K562 (cell line): ENCODE measurements around the gene GARNL3. TPM values are rescaled to one million over a fixed set of nuclear protein-coding genes. Genes with fewer than 3 reads are reported as not detected.

Source experiments
- CXXC5 ChIP-seq: fragments of 250-450 bp; sonication (Bioruptor Pico); IDR thresholded peaks from 2 replicates; pipeline ENCODE4 v1.8.0; 2022; ENCODE audit warnings: inconsistent platforms, mild to moderate bottlenecking, moderate library complexity
- ELF4 ChIP-seq: fragments of 450-650 bp; formaldehyde crosslinking; IDR thresholded peaks from 2 replicates; pipeline ENCODE4 v1.4.0; 2022; ENCODE audit warnings: missing genetic modification characterization
- GABPA ChIP-seq: fragments of 200-800 bp; sonication (Bioruptor generic); conservative IDR thresholded peaks from 2 replicates; pipeline ENCODE4 v1.6.1; 2016; ENCODE audit warnings: low read depth, missing genetic modification characterization, missing compliant biosample characterization
- HCFC1 ChIP-seq: IDR thresholded peaks from 2 replicates; pipeline ENCODE4 v1.6.1; 2012; ENCODE audit warnings: low read depth, low read length, improper control_type of control experiment
- HNRNPH1 ChIP-seq: fragments of 200-400 bp; formaldehyde crosslinking; optimal IDR thresholded peaks from 2 replicates; pipeline ENCODE3; 2017; ENCODE audit warnings: low read depth, mild to moderate bottlenecking, low read length, moderate library complexity
- MAFG ChIP-seq: fragments of 450-650 bp; conservative IDR thresholded peaks from 2 replicates; pipeline ENCODE4 v1.6.1; 2016; ENCODE audit warnings: missing genetic modification characterization, missing compliant biosample characterization
- MAFK ChIP-seq: IDR thresholded peaks from 2 replicates; pipeline ENCODE4 v1.6.1; 2011; ENCODE audit warnings: low read length, improper control_type of control experiment
- NFATC3 ChIP-seq: fragments of 450-650 bp; IDR thresholded peaks from 2 replicates; pipeline ENCODE4 v1.6.1; 2017; ENCODE audit warnings: mild to moderate bottlenecking
- NUFIP1 ChIP-seq: fragments of 450-650 bp; IDR thresholded peaks from 2 replicates; pipeline ENCODE4 v1.6.1; 2018; ENCODE audit not compliant: partially characterized antibody
- PCBP2 ChIP-seq: fragments of 200-400 bp; formaldehyde crosslinking; IDR thresholded peaks from 2 replicates; pipeline ENCODE4 v1.6.1; 2018; ENCODE audit warnings: low read length, low read depth, mild to moderate bottlenecking, moderate library complexity; ENCODE audit not compliant: poor library complexity, severe bottlenecking
- PHB2 ChIP-seq: fragments of 450-650 bp; IDR thresholded peaks from 2 replicates; pipeline ENCODE4 v1.6.1; 2017; ENCODE audit warnings: low read depth
- RBBP5 ChIP-seq: fragments of 200-600 bp; sonication (generic); IDR thresholded peaks from 2 replicates; pipeline ENCODE4 v1.6.1; 2012; ENCODE audit warnings: borderline replicate concordance, mild to moderate bottlenecking, low read length, control low read depth, inconsistent platforms; ENCODE audit not compliant: insufficient read depth, poor library complexity, severe bottlenecking
- SMAD1 ChIP-seq: fragments of 150-350 bp; IDR thresholded peaks from 2 replicates; pipeline ENCODE4 v1.6.1; 2014; ENCODE audit warnings: low read length, low read depth; ENCODE audit not compliant: partially characterized antibody
- SRF ChIP-seq, 2 experiments: fragments of 250-450, 450-650 bp in 1 of 2; sonication (Bioruptor Pico) in 1 of 2; sonication (generic) in 1 of 2; formaldehyde crosslinking; IDR thresholded peaks; 2 replicates each; pipeline versions ENCODE4 v1.5.0 to v1.5.1; 2020 to 2022; ENCODE audit warnings: mild to moderate bottlenecking in 1 of 2, missing genetic modification reagents in 1 of 2
- SRSF9 ChIP-seq: fragments of 200-400 bp; formaldehyde crosslinking; IDR thresholded peaks from 2 replicates; pipeline ENCODE4 v1.6.1; 2017; ENCODE audit warnings: low read depth, low read length, borderline replicate concordance
- TAF9B ChIP-seq: fragments of 450-650 bp; IDR thresholded peaks from 2 replicates; pipeline ENCODE4 v1.6.1; 2018; ENCODE audit warnings: mild to moderate bottlenecking; ENCODE audit not compliant: partially characterized antibody
- TBL1XR1 ChIP-seq, 2 experiments: IDR thresholded peaks; 2 replicates each; pipeline ENCODE4 v1.6.1; 2012; ENCODE audit warnings: improper control_type of control experiment in 2 of 2, low read length in 2 of 2, mild to moderate bottlenecking in 1 of 2
- TRIM28 ChIP-seq: fragments of 450-650 bp; IDR thresholded peaks from 2 replicates; pipeline ENCODE4 v1.6.1; 2017
- USF2 ChIP-seq: sonication (generic); formaldehyde crosslinking; IDR thresholded peaks from 2 replicates; pipeline ENCODE4 v1.5.0; 2020; ENCODE audit warnings: missing genetic modification reagents
- ZBTB11 ChIP-seq, 3 experiments: fragments of 200-800 bp in 1 of 3; fragments of 250-450 bp in 1 of 3; fragments of 450-650 bp in 1 of 3; sonication (Bioruptor Pico) in 1 of 3; sonication (Bioruptor generic) in 1 of 3; formaldehyde crosslinking in 1 of 3; IDR thresholded peaks; 2 replicates each; pipeline versions ENCODE4 v1.6.1 to v1.8.0; 2016 to 2022; ENCODE audit warnings: mild to moderate bottlenecking in 2 of 3, missing genetic modification characterization in 2 of 3, missing compliant biosample characterization in 1 of 3, moderate library complexity in 1 of 3
- ZBTB34 ChIP-seq: fragments of 250-450 bp; sonication (Bioruptor Pico); IDR thresholded peaks from 2 replicates; pipeline ENCODE4 v1.8.0; 2021; ENCODE audit warnings: mild to moderate bottlenecking, moderate library complexity
- ZNF165 ChIP-seq: fragments of 250-450 bp; sonication (Bioruptor Pico); IDR thresholded peaks from 2 replicates; pipeline ENCODE4 v1.4.0; 2020; ENCODE audit warnings: borderline replicate concordance
- ZNF316 ChIP-seq: fragments of 450-650 bp; IDR thresholded peaks from 2 replicates; pipeline ENCODE4 v1.6.1; 2016
- ZNF507 ChIP-seq: conservative IDR thresholded peaks from 2 replicates; pipeline ENCODE4 v1.6.1; 2017; ENCODE audit warnings: missing genetic modification characterization, missing compliant biosample characterization
- ZNF696 ChIP-seq: fragments of 250-450 bp; sonication (Bioruptor Pico); conservative IDR thresholded peaks from 2 replicates; pipeline ENCODE4 v1.4.0; 2020; ENCODE audit warnings: mild to moderate bottlenecking, moderate library complexity
- ZNF830 ChIP-seq: fragments of 250-450 bp; sonication (Bioruptor Pico); IDR thresholded peaks from 2 replicates; pipeline ENCODE4 v1.5.0; 2021; ENCODE audit warnings: mild to moderate bottlenecking
- polyA plus RNA-seq, 8 experiments: library from polyadenylated mRNA; depleted of rRNA in 4 of 8; stranded (reverse) in 5 of 8; unstranded in 3 of 8; fragments of >200 nt; fragmentation: Nextera tagmentation in 2 of 8; fragmentation: Illumina TruSeq in 1 of 8; extraction: Ambion mirVana in 2 of 8; extraction: Trizol in 1 of 8; gene quantifications; 2 replicates each; pipeline versions ENCODE4 v1.2.1 to v1.2.3, GENCODE V29; 2011 to 2014; ENCODE audit warnings: inconsistent platforms in 1 of 8, missing spikeins in 1 of 8
- total RNA-seq, 7 experiments: library from RNA; depleted of rRNA in 6 of 7; stranded (reverse); fragments of >200 nt in 6 of 7; fragmentation: Illumina TruSeq in 2 of 7; extraction: Trizol in 2 of 7; gene quantifications; 2 replicates each; pipeline versions ENCODE4 v1.2.1 to v1.2.3, GENCODE V29; 2011 to 2021; ENCODE audit warnings: low replicate concordance in 1 of 7

GARNL3 gene
- total and polyA plus RNA-seq, 9 of the 15 experiments (the other 6 are each of a cell fraction or from before 2014, with no cell fraction given) = 0.35 to 2.7 (median 1.6) TPM

GRCh38 chr9:127368852-127369402 is 104.4 kb downstream of the GARNL3 start (continued):
- TF ChIP-seq ELF4 (CRISPR knock-in tag) (no peak), ZBTB11 (CRISPR knock-in tag; IDR thresholded peaks at IDR 0.05) (no peak), NFATC3 (no peak), HCFC1 (no peak), SRSF9 (no peak), HNRNPH1 (no peak), SMAD1 (no peak), ZNF165 (no peak), TAF9B (no peak), TBL1XR1 (IDR thresholded peaks at IDR 0.05; ENCODE audit: low read length in 2 of 2) (no peak), GABPA (tag) (no peak), PHB2 (no peak), ZNF507 (tag) (no peak), RBBP5 (no peak), SRF (CRISPR knock-in tag; IDR thresholded peaks at IDR 0.05) (no peak), NUFIP1 (no peak), TRIM28 (no peak), USF2 (CRISPR knock-in tag) (no peak), PCBP2 (no peak), ZBTB34 (CRISPR knock-in tag) (no peak), MAFK (peak; percentile 84), ZNF830 (no peak), CXXC5 (CRISPR knock-in tag) (no peak), ZNF316 (peak; percentile 94), ZNF696 (CRISPR knock-in tag) (no peak), MAFG (peak; percentile 92)
